Measurements from ENCODE around the gene IL1RL1.

IL1RL1 gene

DNA sequence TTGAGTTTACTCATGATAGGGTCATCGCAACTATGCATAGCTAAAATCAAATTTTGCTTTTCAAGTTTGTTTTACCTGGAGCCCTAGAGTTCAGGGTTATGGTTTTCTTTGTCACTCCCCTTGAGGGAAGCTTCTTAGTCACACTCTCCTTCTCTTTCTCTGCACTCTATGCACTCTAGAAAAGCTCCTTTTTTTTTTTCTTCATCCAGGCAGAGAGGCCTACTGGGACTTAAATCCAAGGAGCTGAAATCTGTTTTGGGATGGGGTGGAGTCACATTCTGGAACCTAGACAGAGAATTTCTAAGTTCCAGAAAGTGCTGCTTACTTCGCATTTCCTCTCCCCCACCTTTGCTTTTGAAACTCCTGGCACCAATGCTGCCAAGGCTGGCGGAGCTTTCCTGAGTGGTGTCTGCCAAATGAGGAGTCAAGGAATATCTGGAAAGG lies 25.2 kb downstream of the IL1RL1 start:
- no peak overlapping the region for H3K4me3 ChIP-seq (ENCODE audit: low read depth in 1 of 2, low read length in 1 of 2)
- no peaks in the 10 kb centered on the region for H3K9me3 ChIP-seq
- peaks cover 9% of the 10 kb centered on the region for H3K27me3 ChIP-seq
- no peak overlapping the region for H3K27ac ChIP-seq
- peaks cover 12 to 16% of the 10 kb centered on the region in 2 experiments for H3K4me1 ChIP-seq (ENCODE audit: control insufficient read depth in 1 of 2, insufficient read depth in 1 of 2, low read depth in 1 of 2, low read length in 1 of 2)
- H3K36me3 ChIP-seq: no peaks in the 10 kb centered on the region
- TF ChIP-seq, protein P1, sequence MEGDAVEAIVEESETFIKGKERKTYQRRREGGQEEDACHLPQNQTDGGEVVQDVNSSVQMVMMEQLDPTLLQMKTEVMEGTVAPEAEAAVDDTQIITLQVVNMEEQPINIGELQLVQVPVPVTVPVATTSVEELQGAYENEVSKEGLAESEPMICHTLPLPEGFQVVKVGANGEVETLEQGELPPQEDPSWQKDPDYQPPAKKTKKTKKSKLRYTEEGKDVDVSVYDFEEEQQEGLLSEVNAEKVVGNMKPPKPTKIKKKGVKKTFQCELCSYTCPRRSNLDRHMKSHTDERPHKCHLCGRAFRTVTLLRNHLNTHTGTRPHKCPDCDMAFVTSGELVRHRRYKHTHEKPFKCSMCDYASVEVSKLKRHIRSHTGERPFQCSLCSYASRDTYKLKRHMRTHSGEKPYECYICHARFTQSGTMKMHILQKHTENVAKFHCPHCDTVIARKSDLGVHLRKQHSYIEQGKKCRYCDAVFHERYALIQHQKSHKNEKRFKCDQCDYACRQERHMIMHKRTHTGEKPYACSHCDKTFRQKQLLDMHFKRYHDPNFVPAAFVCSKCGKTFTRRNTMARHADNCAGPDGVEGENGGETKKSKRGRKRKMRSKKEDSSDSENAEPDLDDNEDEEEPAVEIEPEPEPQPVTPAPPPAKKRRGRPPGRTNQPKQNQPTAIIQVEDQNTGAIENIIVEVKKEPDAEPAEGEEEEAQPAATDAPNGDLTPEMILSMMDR (IDR thresholded peaks at IDR 0.05): no peak

DNA sequence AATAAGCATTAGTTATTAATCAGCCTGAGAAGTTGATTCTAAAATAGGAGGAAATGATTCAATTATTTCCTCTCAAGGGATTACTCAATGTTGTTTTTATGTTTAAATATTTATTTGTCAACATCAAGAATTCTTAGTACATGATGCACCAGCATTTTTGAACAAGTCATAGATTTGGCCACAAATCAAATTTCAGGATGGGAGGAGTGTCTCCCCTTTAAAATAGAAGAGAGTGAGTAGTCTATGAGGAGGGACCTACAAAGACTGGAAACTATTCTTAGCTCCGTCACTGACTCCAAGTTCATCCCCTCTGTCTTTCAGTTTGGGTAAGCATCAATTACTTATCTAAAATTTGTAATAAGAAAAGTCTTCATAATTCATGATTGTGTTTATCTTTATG lies 25.6 kb downstream of the IL1RL1 start:
- H3K4me3 ChIP-seq (ENCODE audit: low read depth in 1 of 2, low read length in 1 of 2): no peak overlapping the region
- no peaks in the 10 kb centered on the region for H3K36me3 ChIP-seq
- no peak overlapping the region for H3K27ac ChIP-seq
- H3K9me3 ChIP-seq: no peaks in the 10 kb centered on the region
- TF ChIP-seq, protein P1 (IDR thresholded peaks at IDR 0.05): no peak
- H3K4me1 ChIP-seq (ENCODE audit: control insufficient read depth in 1 of 2, insufficient read depth in 1 of 2, low read depth in 1 of 2, low read length in 1 of 2): peaks cover 12 to 17% of the 10 kb centered on the region in 2 experiments
- peaks cover 9% of the 10 kb centered on the region for H3K27me3 ChIP-seq

- H3K4me3 ChIP-seq (ENCODE audit: low read depth in 1 of 2, low read length in 1 of 2): no peak overlapping the region
- no peaks in the 10 kb centered on the region for H3K36me3 ChIP-seq
- TF ChIP-seq, protein P1 (IDR thresholded peaks at IDR 0.05): no peak
- peaks cover 12 to 17% of the 10 kb centered on the region in 2 experiments for H3K4me1 ChIP-seq (ENCODE audit: control insufficient read depth in 1 of 2, insufficient read depth in 1 of 2, low read depth in 1 of 2, low read length in 1 of 2)
- H3K27me3 ChIP-seq: peaks cover 9% of the 10 kb centered on the region
- no peaks in the 10 kb centered on the region for H3K9me3 ChIP-seq
- H3K27ac ChIP-seq: no peak overlapping the region
Observed at GRCh38 chr2:102337481-102338386, 26.4 kb downstream of the IL1RL1 start.

- TF ChIP-seq, protein P1 (IDR thresholded peaks at IDR 0.05): no peak
- Histone ChIP-seq H3K9me3 (no peaks in the 10 kb centered on the region), H3K36me3 (no peaks in the 10 kb centered on the region), H3K27ac (no peak overlapping the region), H3K4me3 (ENCODE audit: low read depth in 1 of 2, low read length in 1 of 2) (no peak overlapping the region), H3K27me3 (peaks cover 4% of the 10 kb centered on the region), H3K4me1 (ENCODE audit: control insufficient read depth in 1 of 2, insufficient read depth in 1 of 2, low read depth in 1 of 2, low read length in 1 of 2) (peaks cover 12 to 17% of the 10 kb centered on the region in 2 experiments)
Observed at GRCh38 chr2:102340778-102341177, 29.4 kb downstream of the IL1RL1 start.

GRCh38 chr2:102342888-102343287 lies 31.5 kb downstream of the IL1RL1 start:
- no peaks in the 10 kb centered on the region for H3K27me3 ChIP-seq
- no peak overlapping the region for H3K4me3 ChIP-seq (ENCODE audit: low read depth in 1 of 2, low read length in 1 of 2)
- no peaks in the 10 kb centered on the region for H3K36me3 ChIP-seq
- H3K4me1 ChIP-seq (ENCODE audit: control insufficient read depth in 1 of 2, insufficient read depth in 1 of 2, low read depth in 1 of 2, low read length in 1 of 2): peaks cover 12 to 14% of the 10 kb centered on the region in 2 experiments
- TF ChIP-seq, protein P1 (IDR thresholded peaks at IDR 0.05): no peak
- no peak overlapping the region for H3K27ac ChIP-seq
- H3K9me3 ChIP-seq: no peaks in the 10 kb centered on the region

All from neutrophil (primary cell).